ENCODE measurements around the gene RBM27.

DNA sequence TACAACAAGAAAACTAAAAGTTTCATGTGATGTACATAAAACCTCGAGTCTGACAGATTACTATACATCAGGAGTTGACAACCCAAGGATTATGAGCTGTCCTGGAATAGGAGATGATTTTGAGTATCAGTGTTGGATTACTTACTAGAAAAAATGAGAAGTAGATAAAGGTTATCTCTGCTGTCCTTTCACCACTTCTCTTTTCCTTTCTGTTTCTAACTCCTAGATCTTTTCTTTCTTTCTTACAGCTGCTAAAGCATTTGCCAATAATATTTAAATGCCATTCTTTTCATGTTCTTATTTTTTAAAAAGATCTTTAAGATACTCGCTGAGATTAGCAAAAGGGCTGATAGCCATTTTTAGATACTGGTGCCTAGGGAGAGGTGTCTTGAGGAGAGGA lies 14.8 kb downstream of the RBM27 start:
- TF ChIP-seq POLR2AphosphoS5 (IDR thresholded peaks at IDR 0.05; ENCODE audit: low read depth, low read length) = no peak
- no peak for TF ChIP-seq TAF1 (IDR thresholded peaks at IDR 0.05; ENCODE audit: borderline replicate concordance, insufficient read depth, low read length)
- TF ChIP-seq, protein P1, sequence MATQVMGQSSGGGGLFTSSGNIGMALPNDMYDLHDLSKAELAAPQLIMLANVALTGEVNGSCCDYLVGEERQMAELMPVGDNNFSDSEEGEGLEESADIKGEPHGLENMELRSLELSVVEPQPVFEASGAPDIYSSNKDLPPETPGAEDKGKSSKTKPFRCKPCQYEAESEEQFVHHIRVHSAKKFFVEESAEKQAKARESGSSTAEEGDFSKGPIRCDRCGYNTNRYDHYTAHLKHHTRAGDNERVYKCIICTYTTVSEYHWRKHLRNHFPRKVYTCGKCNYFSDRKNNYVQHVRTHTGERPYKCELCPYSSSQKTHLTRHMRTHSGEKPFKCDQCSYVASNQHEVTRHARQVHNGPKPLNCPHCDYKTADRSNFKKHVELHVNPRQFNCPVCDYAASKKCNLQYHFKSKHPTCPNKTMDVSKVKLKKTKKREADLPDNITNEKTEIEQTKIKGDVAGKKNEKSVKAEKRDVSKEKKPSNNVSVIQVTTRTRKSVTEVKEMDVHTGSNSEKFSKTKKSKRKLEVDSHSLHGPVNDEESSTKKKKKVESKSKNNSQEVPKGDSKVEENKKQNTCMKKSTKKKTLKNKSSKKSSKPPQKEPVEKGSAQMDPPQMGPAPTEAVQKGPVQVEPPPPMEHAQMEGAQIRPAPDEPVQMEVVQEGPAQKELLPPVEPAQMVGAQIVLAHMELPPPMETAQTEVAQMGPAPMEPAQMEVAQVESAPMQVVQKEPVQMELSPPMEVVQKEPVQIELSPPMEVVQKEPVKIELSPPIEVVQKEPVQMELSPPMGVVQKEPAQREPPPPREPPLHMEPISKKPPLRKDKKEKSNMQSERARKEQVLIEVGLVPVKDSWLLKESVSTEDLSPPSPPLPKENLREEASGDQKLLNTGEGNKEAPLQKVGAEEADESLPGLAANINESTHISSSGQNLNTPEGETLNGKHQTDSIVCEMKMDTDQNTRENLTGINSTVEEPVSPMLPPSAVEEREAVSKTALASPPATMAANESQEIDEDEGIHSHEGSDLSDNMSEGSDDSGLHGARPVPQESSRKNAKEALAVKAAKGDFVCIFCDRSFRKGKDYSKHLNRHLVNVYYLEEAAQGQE (IDR thresholded peaks at IDR 0.05; ENCODE audit: insufficient read depth in 1 of 2, low read depth in 2 of 2, low read length in 2 of 2) = no peak

Data from PFSK-1 (cell line).